OCI-LY1 (cell line): ENCODE results near the gene PPP2R3C.

Experiments used
- CTCF ChIP-seq: fragments of 200-600 bp; sonication (generic), shearing (Covaris generic); IDR thresholded peaks from 2 replicates; pipeline ENCODE4 v1.5.1; 2017; ENCODE audit warnings: mild to moderate bottlenecking, antibody characterized with exemption, low read length, moderate library complexity, mixed read lengths
- EZH2 ChIP-seq: fragments of 200-600 bp; sonication (generic), shearing (Covaris generic); IDR thresholded peaks from 2 replicates; pipeline ENCODE4 v1.8.0; 2017; ENCODE audit warnings: borderline replicate concordance, mixed run types, mild to moderate bottlenecking, antibody characterized with exemption, low read length, moderate library complexity, mixed read lengths

GRCh38 chr14:35124127-35124526, 2.3 kb upstream of the PPP2R3C start:
- TF ChIP-seq CTCF, result no peak
- no peak for TF ChIP-seq EZH2
